GM18517 (cell line): ENCODE measurements around the gene SORCS1.

Source experiments
- ATAC-seq: cut with Tn5 transposase; IDR thresholded peaks from one replicate; pipeline ENCODE4 v1.9.1; 2021; ENCODE audit warnings: mild to moderate bottlenecking, moderate library complexity; ENCODE audit not compliant: unreplicated experiment

Gene SORCS1

GRCh38 chr10:106999118-106999707 is 165.3 kb downstream of the SORCS1 start:
- no peak for ATAC-seq

DNA sequence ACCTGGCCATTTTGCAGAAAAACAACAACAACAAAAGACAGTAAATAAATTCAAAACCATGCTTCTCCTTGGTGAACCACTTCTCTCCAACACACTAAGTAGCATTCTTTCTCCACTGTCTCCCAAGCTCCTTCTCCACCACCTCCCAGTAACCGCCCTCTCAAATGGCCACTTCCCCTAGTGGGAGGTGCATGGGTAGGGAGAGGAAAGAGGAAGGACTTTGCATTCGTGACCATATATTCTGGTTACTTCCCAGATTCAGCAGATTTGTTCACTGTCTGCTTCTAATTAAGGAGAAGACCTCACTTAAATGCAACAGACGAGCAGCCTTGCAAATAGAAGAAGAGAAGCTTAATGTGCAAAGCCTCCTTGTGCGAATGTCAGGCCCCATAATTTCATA is 166.8 kb downstream of the SORCS1 start:
- no peak for ATAC-seq

GRCh38 chr10:106996510-106996909 is 168.0 kb downstream of the SORCS1 start:
- no peak for ATAC-seq

DNA sequence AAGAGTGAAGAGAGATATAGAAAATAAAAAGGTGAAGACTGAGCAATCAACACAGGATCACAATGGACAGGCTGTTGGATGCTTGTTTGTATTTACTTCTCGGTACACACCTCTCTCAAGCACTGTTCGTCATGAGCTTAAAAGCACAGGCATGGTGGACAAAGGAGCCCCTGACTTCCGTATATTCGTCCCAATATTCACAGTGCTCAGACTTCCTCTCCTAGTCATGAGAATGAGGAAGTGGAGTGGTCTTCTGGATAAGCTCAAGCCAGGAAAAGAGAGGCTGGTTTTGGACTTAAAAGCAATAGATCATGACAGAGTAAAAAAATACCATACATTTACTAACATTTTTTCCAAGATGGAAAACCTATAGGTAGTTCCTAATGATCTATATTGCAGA is 172.5 kb downstream of the SORCS1 start:
- no peak for ATAC-seq

- ATAC-seq, result no peak
Observed at GRCh38 chr10:106991091-106991490, 173.4 kb downstream of the SORCS1 start.

- ATAC-seq, result no peak
Observed at GRCh38 chr10:106987362-106987761, 177.1 kb downstream of the SORCS1 start.

- ATAC-seq, result no peak
Observed at GRCh38 chr10:106982268-106982667, 182.2 kb downstream of the SORCS1 start.

- ATAC-seq, result no peak
Observed at GRCh38 chr10:106981452-106982075, 182.9 kb downstream of the SORCS1 start.

- ATAC-seq, result peak; percentile 83
Observed at GRCh38 chr10:106980495-106981451, 183.7 kb downstream of the SORCS1 start.

DNA sequence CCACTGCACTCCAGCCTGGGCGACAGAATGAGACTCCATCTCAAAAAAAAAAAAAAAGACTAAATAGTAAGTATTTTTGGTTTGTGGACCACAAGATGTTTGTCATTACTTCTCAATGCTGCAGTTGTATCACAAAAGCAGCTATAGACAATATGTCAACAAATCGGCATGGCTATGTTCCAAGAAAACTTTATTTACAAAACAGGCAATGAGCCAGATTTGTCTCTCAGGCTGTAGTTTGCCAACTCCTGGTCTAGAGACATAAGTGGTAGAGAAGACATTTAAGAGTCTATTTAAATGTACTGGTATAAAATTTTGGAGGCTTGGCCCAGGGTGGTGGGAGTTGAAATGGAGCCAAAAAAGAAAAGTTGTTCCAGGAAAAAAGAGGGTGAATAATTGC is 185.8 kb downstream of the SORCS1 start:
- no peak for ATAC-seq

- ATAC-seq, result no peak
Observed at GRCh38 chr10:106973716-106974115, 190.8 kb downstream of the SORCS1 start.

- ATAC-seq, result no peak
Observed at GRCh38 chr10:106973288-106973687, 191.2 kb downstream of the SORCS1 start.

DNA sequence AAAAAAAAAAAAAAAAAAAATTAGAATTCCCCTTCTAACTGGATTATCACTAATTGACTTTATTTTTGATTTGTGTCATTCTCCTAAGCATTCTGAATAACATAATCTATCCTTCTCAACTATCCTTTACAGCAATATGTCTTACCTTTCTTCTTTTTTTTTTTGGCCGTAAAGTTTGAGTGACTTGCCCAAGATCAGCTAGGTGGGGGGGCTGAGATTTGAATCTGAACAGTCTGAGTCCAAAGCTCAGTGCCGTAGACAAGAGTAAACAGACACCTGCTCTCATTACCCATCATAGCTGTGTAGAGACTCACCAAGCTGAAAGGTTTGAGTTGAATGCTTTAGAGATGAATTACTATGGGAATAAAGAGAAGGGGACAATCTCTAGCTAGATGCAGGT is 192.1 kb downstream of the SORCS1 start:
- no peak for ATAC-seq

DNA sequence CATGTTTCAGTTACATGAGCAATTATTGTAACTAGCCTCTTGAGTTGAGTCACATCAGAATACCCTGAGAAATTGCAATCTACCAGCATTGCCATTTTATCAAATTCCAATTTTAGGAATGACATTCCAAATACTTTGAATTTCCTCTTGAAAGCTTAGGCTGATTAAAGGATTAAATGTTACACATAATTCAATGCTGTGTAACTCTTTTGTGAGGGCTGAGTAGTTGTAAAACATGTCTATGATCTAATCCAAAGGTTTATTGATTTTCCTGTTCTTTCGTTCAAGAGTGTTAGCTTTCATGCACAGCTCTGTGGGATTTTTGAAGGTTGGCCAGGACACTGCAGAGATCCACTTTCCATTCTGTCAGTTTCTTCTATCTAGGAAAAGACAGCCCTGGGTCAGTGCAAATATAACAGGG is 193.1 kb downstream of the SORCS1 start:
- ATAC-seq, result no peak

DNA sequence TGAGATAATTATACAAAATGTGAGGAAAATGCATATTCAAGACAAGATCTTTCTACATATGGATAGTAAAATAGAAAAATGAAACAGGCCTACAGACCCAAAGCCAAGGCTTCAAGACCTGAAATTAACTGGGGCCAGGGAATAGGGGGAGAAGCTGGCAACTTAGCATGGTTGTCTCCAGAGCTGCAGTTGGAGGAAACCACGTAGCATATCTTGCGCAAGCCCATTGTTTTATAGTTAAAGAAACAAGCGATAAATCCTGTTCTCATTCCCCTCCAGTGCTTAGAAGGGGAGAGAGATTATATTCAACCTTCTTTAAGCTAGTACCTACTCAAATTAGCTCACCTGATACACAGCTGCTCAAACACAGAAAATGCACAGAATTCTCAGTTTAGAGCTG is 197.1 kb downstream of the SORCS1 start:
- ATAC-seq, result no peak

GRCh38 chr10:106960812-106961211 is 203.7 kb downstream of the SORCS1 start:
- ATAC-seq, result no peak

- no peak for ATAC-seq
Observed at GRCh38 chr10:106959521-106959920, 205.0 kb downstream of the SORCS1 start.

GRCh38 chr10:106958589-106959361 is 205.7 kb downstream of the SORCS1 start:
- no peak for ATAC-seq

GRCh38 chr10:106957823-106958588 is 206.5 kb downstream of the SORCS1 start:
- peak; percentile 76 for ATAC-seq

GRCh38 chr10:106956216-106956915 is 208.1 kb downstream of the SORCS1 start:
- ATAC-seq, result no peak
